Stimulated activated CD4-positive, alpha-beta T cell treated with anti-CD3 and anti-CD28 coated beads, Interleukin-15, amount 100 ng/mL, for 1 hour (primary cell): ENCODE data around the gene RNF146.
"Not testable (repeated sequence)": the region's sequence is repeated elsewhere in the genome, so short reads cannot be mapped to it uniquely, and the experiment has no call there.

Experiments used
- DNase-seq, 2 donors: peaks; one replicate each; pipeline ENCODE4 v3.0.0-alpha.2; 2020; ENCODE audit warnings: low read depth in 1 of 2, low spot score in 1 of 2

RNF146 gene

DNA sequence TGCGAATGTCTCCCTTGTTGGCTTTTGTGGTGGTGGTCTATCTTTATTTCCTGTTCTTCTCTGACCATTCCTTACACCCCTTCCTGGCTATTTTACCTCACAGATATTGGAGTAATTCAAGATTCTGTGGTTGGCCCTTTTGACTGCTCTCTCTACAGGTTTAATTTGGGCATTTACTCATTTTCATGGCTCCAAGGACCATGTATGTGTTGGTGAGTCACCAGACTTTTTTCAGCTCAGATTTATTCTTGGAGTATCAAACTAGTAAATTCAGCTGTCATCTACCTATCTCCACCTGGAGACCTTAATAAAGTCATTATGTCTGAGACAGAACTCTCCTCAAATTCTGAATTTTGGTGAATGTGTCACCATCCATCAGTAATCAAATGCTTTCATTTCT, 15.5 kb downstream of the RNF146 start:
- DNase-seq: no peak

DNA sequence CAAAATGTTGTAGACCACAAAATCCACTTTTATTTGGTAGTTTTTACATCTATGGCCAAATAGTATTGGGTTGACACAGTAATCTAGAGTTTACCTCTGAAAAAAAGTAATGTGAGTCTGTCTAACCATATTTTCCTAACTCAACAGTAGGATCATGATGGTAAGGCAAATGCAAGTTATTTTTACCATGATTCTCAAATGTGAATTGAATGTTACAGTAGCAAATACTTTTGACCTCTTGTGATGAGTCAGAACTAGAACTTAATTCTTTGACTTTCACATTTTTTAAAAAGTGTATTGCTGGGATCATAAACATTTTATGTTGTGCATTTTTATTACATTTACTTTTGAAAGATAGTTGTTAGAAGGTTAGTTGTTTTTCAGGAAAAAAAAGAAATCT, 22.0 kb downstream of the RNF146 start:
- DNase-seq: no peak

DNA sequence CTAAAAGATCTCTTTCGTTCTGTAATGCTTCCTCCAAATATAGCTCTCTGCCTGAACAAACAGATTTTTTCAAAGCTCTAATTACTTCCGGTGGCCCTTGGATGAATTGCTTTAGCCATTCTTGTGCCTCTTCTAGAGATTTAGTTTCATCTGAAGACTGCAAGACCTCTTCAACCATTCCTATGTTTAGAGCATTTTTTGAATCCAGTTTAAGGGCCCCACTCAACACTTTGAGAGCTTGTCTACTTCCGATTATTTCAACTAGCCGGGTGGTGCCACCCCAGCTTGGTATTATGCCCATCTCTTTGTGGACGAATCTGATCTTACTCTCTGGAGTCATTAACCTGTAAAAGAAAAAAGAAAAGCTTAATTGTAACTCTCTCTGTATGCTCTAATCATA, 23.3 kb downstream of the RNF146 start:
- DNase-seq: no peak

DNA sequence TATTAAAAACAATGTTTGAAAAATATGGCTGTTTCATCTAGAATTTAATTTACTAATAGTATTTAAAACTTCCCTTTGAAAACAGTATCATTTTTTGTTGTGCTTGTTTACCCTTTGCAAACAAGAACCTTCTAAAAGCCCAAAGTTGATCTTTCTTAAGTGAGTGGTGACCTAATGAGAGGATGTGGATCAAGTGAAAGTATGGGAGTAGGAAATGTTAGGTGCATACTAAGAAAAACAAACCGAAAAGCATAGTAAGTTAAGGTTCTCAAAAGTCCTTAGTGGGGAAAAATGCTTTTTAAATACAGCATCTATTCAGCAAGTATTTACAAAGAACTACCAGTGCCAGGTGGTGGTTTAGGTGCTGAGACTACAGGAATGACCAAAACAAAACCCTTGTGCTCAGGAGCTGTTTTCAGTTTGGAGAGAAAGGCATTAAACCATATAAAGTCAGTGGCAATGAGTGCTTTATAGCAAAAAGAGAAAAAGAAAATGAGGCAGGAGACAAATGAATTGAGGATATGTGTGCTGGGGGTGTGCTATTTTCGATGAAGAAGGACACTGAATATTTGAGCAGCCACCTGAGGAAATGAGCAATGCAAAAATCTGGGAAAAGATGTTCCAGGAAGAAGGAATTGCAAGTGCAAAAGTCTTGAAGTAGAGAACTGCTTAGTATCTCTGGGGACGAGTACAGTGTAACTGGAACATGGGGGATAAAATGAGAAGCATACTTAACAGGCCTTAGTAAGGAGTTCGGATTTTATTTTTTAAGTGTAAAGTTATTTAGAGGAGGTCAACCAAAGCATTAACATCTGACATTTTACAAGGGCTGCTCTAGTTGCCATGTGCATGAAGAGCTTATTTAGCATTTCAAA, 24.0 kb downstream of the RNF146 start:
- no peak for DNase-seq

DNA sequence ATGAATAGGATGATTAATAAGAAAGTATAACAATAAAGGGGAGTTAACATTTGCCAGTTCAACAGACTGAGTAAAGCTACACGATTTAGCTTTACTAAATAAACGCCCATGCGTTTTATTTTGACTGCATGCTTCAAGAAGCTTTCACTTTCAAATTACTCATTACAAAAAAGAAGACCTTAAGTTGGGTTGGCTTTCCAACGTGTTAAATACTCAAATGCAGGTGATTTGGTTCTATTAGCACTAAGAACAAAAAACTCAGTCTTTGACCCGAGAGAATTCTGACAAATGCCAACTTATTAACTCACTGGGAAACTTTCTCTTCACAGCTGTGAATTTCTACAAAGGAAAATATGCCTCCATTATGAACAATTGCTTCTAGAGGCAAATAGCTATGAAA, 24.8 kb downstream of the RNF146 start:
- DNase-seq: no peak

DNA sequence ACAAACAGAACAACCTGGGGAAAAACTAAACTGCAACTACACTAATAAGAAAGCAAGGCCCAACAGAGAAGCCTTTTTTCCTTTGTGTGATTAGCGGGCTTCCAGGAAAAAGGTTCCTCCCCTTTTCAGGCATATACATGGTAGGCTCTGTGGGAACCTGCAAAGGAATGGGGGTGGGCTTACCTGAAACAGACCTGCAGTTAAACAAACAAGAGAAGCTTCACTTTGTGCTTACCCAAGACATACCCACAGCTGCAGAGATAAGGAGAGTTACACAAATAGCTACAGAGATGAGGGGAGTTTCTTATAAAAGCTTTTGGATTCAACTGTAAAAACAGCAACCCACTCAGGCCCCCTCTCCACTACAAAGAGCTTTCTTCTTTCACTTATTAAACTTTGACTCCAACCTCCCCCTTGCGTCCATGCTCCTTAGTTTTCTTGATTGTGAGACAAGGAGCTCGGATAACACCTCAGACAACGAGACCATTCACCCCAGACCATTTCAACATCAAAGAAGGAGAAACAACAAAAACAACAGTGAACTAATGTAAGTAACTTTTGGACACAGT, 30.9 kb downstream of the RNF146 start:
- no peak for DNase-seq

DNA sequence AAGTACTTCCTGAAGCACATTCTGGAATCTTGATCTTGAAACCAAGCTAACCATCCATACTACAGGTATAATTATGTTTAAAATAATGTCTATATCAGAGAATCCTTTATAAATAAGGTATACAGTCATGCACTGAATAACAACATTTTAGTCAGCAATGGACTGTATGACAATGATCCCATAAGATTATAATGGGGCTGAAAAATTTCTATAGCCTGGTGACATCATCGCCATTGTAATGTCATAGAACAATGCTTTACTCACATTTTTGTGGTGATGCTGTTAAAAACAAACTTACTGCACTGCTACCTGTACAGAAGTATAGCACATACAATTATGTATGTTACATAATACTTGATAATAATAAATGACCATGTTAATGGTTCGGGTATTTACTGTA, 31.8 kb downstream of the RNF146 start:
- no peak for DNase-seq

DNA sequence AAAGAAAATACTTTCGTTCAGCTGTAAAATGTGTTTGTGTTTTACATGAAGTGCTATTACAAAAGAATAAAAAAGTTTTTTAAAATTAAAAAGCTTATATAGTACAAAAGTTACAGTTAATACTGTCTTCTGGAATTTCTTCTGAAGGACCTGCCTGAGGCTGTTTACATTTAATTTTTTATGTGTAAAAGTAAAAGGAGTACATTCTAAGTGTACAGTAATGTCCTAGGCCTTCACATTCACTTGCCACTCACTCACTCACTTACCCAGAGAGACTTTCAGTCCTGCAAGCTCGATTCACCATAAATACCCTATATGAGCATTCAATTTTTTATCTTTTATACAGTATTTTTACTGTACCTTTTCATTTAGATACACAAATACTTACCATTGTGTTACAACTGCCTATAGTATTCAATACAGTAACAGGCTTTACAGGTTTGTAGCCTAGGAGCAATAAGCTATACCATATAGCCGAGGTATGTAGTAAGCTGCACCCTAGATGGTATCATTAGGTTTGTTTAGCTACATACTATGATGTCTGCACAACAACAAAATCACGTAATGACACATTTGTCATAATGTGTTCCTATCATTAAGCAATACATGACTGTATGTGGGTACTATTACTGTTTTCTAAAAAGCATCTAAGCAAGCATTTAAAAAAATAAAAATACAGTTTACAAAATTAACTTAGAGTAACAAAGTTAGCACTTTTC, 33.0 kb downstream of the RNF146 start:
- no peak for DNase-seq

DNA sequence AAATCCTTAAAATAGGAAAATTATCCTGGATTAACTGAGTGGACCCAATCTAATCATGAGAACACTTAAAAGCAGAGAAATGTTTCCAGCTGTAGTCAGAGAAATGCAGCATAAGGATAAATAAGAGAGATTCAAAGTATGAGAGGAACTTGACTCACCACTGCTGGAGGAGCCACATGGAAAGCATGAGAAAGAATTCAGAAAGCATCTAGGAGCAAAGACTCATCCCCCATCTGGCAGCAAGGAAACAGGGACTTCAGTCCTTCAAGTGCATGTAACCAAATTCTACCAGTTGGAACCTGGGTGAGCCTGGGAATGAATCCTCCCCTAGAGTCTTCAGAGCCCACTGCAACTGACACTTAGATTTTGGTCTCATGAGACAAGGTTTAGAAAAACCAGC, 33.7 kb downstream of the RNF146 start:
- DNase-seq: no peak

DNA sequence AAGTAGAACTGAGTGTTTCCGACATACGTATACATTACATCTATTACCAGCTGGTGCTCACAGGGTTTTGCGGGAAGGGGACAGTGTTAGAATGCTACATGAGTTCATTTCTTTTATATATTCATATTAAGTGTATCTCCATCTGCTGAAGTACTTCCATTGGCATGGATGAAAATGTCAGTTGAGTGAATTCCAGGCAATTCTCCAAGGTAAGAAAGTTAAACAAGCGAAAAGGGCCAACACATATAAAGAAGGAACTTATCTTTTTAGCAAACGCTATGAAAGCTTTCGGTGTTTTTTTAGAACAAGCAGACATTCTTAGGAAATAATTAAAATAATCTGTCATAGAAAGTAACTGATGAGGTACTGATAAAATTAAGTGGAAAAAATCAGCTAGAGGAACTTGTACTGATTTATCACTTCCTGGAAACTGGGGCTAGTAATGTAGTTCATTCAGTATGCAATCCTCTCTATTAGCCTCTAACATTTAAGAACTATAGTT, 34.6 kb downstream of the RNF146 start:
- no peak for DNase-seq

DNA sequence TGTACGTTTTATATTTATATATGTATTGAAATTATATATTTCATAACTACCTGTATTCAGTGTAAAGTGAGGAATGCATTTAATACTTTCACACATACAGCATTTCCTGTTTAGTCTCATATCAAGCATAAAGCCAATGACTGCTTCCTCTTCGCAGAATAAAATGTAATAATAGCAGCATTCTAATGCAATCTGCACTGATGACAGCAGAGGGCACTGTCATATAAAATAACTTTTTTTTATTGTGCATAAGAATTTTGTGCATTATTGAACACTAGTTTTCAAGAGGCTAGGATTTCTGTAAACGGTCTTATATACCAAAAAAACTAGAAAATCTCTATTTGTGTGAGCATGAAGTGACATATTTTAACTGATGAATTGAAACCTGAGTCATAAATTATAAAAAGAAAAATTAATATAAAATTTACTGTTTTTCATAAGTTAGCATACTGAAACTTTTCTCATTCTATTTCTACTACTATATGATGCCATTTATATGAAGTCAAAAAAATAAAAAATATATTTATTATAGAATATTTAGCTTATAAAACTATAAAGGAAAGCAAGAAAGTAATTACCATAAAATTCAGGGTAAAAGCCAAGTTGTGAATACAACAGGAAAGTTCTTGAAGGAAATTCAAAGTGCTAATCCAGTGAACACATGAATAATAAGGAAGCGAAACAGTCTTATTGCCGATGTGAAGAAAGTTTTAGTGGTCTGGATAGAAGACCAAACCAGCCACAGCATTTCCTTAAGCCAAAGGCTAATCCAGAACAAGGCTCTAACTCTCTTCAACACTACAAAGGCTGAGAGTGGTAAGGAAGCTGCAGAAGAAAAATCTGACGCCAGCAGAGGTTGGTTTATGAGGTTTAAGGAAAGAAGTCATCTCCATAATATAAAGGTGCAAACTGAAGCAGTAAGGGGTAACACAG, 36.3 kb downstream of the RNF146 start:
- DNase-seq: no peak

DNA sequence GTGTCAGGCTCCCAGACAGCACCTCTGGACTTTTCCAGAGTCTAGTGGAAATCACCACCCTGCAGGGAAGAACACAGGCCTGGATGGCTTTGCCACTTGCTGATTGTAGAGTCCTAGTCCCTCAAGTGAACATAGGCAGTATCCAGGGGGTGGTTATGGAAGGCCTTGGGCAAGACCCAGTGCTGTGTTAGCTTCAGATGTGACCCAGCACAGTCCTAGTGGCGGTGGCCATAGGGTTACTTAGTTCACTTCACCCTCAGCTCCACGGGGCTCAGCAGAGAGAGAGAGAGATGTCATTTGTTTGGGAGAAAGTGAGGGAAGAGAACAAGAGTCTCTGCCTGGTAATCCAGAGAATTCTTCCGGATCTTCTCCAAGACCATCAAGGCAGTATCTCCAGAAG, 37.3 kb downstream of the RNF146 start:
- DNase-seq: no peak

DNA sequence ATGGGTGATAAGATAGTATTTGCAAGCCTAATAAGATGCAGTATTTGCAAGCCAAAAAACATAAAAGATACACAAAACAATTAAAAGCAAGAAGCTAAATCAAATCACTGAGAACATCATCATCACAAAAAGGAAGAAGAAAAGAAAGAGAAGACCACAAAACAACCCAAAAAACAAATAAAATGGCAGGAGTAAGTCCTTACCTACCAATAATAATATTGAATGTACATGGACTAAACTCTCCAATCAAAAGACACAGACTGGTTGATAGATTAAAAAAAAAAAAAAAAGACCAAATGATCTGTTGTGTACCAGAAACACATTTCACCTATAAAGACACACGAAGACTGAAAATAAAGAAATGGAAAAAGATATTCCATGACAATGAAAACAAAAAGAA, 39.1 kb downstream of the RNF146 start:
- no peak for DNase-seq

DNA sequence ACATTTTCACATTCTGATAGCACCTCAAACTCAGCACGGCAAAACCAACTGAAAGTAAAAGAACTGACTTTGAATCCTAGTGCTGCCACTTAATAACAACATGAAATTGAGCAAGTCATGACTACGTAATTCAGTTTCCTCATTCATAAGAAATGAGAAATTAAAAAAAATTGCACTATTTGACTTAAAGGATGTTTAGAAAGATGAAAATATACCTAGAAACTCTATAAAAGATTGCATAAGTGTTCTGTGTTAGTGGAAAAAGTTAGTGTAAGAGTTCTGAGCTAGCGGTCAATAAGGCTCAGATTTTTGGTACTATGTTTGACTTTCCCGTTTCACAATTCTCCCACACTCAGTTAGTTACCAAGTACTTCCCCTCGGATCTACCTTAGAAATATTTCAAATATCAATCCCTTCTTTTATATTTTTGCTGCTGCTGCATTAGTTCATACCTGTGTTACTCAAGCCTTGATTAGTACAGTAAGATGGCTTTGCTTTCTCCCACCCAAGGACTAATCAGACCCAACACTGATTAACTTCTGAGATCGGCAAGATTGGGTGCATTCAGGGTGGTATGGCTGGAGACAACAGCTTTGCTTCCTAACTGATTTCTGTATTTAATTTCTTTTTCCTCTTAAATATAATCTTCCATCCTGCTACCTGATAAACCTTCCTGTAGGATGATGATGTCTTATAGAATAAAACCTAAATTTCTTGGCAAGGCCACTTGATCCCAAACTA, 50.9 kb downstream of the RNF146 start:
- DNase-seq: no peak

DNA sequence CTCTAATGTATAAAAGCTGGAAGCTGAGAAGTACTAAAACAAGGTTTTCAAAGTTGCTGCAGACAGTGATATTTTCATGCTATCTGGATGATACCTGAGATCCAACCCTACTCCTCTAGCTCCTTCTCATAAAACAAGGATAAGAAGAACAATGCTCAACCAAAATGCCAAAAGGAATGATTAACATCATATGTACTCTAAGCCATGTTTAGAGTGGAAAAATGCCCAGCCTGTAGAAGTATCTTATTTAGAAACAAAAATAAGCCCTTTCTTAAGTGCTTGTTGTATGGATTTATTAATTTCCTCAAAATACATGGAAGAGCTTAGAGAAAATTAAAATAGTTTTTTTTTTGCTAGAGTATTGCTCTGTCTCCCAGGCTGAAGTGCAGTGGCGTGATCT, 53.0 kb downstream of the RNF146 start:
- DNase-seq: no peak

DNA sequence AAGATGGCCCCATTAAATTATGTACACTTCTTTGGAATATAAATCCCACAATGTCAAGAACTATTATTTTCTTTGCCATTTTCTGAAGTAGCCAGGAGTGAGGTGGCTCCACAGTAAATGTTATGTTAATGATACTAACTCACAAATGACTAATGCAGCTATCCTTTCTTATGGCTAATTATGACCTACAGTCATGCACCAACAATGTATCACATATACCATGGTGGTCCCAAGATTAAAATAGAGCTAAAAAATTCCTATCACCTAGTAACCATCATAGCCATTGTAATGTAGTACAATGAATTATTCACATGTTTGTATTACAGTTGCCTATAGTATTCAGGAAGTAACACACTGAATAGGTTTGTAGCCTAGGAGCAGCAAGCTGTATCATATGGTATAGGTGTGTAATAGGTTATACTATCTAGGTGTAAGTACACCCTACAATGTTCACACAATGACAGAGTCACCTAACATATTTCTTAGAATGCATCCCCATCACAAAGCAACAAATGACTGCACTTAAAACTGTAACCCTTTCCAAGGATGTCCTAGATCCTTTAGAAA, 61.5 kb downstream of the RNF146 start:
- DNase-seq: no peak

DNA sequence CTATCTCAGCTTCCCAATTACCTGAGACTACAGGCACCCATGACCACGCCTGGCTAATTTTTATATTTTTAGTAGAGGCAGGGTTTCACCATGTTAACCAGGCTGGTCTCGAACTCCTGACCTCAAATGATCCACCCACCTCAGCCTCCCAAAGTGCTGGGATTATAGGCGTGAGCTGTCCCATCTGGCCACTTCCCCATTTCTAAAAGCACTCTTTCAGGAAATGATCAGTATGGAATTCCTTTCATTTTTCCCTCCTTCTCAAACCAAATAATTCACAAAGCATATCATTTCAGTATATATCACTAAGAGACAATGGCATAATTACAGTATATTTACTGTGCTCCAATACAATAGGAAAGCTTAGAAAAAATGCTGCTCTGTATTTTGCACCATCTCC, 64.6 kb downstream of the RNF146 start:
- not testable (repeated sequence) for DNase-seq

DNA sequence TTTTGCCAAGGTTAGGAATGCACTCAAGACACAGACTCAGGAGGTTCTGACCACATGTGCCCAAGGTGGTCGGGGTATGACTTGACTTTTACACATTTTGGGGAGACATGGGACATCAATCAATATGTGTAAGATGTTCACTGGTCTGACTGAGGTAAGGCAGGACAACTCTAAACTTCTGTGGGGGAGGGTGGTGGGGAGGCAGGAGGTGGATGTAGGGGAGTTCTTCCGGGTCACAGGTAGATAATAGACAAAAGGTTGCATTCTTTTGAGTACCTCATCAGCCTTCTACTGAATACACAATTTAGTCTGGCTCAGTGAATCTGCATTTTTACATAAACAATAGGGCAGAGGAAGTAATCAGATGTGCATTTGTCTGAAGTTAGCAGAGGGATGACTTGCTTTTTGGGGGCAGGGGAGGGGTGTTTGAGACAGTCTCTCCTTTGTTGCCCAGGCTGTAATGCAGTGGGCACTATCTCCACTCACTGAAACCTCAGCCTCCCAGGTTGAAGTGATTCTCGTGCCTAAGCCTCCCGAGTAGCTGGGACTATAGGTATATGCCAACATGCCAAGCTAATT, 65.8 kb downstream of the RNF146 start:
- DNase-seq: no peak
